ENCODE results near the gene MMRN2. TPM values are rescaled to one million over a fixed set of nuclear protein-coding genes. Genes with fewer than 3 reads are reported as not detected.

Gene MMRN2
- polyA plus RNA-seq, 1 of the 3 experiments (the other 2 are of a cell fraction) = 0.05 TPM

GRCh38 chr10:86958116-86958900 is 893 bp upstream of the MMRN2 start, which contains the start of gene SNCG:
SNCG (plus strand) TSS chr10:86958599; CDS start chr10:86958698, 99 bp downstream.
- Histone ChIP-seq H4K20me1 (ENCODE audit: insufficient read depth) (no peaks in the 10 kb centered on the region), H3K9me3 (no peaks in the 10 kb centered on the region), H3K27ac (ENCODE audit: low read depth in 2 of 2, low read length in 1 of 2) (no peak within 1 kb of the TSS), H3K9me2 (no peaks in the 10 kb centered on the region), H3K4me2 (peak within 1 kb of the TSS; percentile 4; the same call in 1 of the 2 replicates), H3F3A (replicated peaks; ENCODE audit: insufficient read depth) (no peaks in the 10 kb centered on the region), H3K79me2 (ENCODE audit: insufficient read depth) (no peaks in the 10 kb centered on the region), H3K4me1 (ENCODE audit: control insufficient read depth in 1 of 2, insufficient read depth in 2 of 2, low read depth in 1 of 2, low read length in 1 of 2) (peaks cover 6 to 11% of the 10 kb centered on the region in 2 experiments; a peak in 2 of 4 replicates), H3K4me3 (ENCODE audit: low read depth in 2 of 2, low read length in 1 of 2) (no peak within 1 kb of the TSS), H3K36me3 (replicated peaks in 1 of 2; ENCODE audit: control insufficient read depth in 1 of 2, insufficient read depth in 2 of 2, low read length in 1 of 2) (no peaks in the 10 kb centered on the region), H3K9ac (no peak within 1 kb of the TSS), H3K27me3 (ENCODE audit: insufficient read depth) (no peaks in the 10 kb centered on the region), H2AFZ (ENCODE audit: low read depth) (peak within 1 kb of the TSS; percentile 29; the same call in 1 of the 2 replicates)
- TF ChIP-seq EZH2phosphoT487 (IDR thresholded peaks at IDR 0.05; ENCODE audit: borderline replicate concordance, low read depth) (no peak), GATA2 (CRISPR knock-in tag; IDR thresholded peaks at IDR 0.05) (no peak), REST (IDR thresholded peaks at IDR 0.05; ENCODE audit: low read depth, low read length) (no peak), USF2 (IDR thresholded peaks at IDR 0.05; ENCODE audit: borderline replicate concordance, low read depth, low read length) (no peak), GABPA (IDR thresholded peaks at IDR 0.05; ENCODE audit: low read depth) (no peak), FOXJ3 (CRISPR knock-in tag; IDR thresholded peaks at IDR 0.05) (no peak), IRF3 (IDR thresholded peaks at IDR 0.05; ENCODE audit: low read depth, low read length) (no peak), JUND (IDR thresholded peaks at IDR 0.05) (no peak), TEAD4 (IDR thresholded peaks at IDR 0.05; ENCODE audit: borderline replicate concordance, insufficient read depth) (no peak), MXI1 (IDR thresholded peaks at IDR 0.05; ENCODE audit: low read depth, low read length) (no peak), RFX5 (IDR thresholded peaks at IDR 0.05; ENCODE audit: low read length) (no peak), YY1 (IDR thresholded peaks at IDR 0.05; ENCODE audit: low read depth) (no peak), EP300 (IDR thresholded peaks at IDR 0.05; ENCODE audit: borderline replicate concordance in 1 of 2, low read depth in 1 of 2, low read length in 1 of 2) (no peak)
- DNase-seq = no peak
- CTCF ChIA-PET = interaction anchor here (1.5 kb wide), 2 partner anchors 11 to 20 kb away, joined by 5 to 6 read pairs; no protein-coding TSS in a partner anchor
- 91% methylated on average over 8 of the region's 22 CpGs for WGBS (ENCODE audit: low lambda C conversion rate)
- POLR2A ChIA-PET = no interaction called here
